GM18868 (cell line): ENCODE data around the gene NIPBL.
"Not testable (repeated sequence)": the region's sequence is repeated elsewhere in the genome, so short reads cannot be mapped to it uniquely, and the experiment has no call there.

Source experiments
- ATAC-seq: cut with Tn5 transposase; IDR thresholded peaks from one replicate; pipeline ENCODE4 v1.9.1; 2021; ENCODE audit warnings: mild to moderate bottlenecking, moderate library complexity; ENCODE audit not compliant: unreplicated experiment

Gene NIPBL

DNA sequence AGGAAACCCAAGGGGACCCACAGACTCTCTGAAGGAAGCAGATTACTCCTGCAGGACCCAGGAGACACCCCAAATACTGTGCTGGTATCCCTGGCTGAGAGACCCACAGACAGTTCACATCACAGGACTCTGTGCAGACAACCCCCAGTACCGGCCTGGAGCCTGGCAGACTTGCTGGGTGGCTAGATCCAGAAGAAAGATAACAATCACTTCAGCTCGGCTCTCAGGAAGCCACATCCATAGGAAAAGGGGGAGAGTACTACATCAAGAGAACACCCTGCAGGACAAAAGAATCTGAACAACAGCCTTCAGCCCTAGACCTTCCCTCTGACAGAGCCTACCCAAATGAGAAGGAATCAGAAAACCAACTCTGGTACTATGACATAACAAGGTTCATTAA lies 206.4 kb downstream of the NIPBL start:
- ATAC-seq = not testable (repeated sequence)

DNA sequence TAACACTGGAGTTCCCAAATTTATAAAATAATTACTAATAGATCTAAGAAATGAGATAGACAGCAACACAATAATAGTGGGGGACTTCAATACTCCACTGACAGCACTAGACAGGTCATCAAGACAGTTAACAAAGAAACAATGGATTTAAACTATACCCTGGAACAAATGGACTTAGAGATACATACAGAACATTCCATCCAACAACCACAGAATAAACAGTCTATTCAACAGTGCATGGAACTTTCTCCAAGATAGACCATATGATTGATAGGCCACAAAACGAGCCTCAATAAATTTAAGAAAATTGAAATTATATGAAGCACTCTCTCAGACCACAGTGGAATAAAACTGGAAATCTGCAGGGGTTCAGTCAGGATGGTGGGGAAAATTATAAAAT lies 209.5 kb downstream of the NIPBL start:
- ATAC-seq = not testable (repeated sequence)

DNA sequence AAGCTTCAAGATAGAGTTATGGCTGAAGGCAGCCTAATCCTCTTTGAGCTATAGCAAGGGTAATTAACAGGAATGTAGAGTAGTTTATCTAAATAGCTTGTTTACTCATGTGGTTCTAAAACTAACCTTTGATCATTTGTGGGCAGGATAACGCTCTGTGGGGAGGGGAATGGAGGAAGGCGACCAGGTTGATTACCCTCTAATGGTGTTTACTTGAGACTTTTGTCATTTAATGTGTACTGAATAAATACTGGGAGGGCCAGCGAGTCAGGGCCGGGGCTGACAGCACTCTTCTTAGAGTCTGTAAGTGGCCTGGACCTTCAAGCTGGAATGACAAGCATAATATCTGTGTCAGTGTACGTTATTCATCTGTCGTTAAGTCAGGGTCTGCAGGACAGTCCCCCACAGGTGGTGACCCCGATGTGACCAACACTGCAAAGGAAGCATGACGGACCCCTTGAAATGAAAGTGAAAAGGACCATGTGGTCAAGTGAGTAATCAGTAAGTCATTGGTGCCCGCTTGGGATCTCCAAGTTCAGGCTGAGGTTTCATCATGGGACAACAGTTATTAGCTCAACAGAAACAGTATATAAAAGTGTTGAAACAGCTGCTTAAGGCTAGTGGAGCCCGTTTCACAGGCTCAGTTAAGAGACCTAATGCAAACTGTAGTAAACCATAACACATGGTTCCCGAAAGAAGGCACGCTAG lies 210.1 kb downstream of the NIPBL start:
- no peak for ATAC-seq

DNA sequence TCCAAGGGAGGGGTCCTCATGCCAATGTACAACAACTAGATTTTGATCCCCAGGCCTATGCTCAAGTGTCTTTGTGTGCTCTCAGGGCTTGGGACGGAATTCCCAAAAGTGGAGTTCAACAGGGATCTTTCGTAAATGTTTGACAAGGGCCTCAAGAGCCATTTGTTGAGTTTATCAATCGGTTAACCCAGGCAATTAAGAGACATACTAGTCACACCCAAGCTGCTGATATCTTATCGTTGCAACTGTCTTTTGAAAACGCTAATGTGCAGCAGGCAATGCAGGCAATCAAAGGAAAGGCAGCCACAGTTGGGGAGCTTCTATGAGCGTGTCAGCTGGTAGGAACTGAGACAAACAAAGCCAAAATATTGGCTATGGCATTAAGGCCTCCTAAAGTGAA lies 211.4 kb downstream of the NIPBL start:
- ATAC-seq = no peak

DNA sequence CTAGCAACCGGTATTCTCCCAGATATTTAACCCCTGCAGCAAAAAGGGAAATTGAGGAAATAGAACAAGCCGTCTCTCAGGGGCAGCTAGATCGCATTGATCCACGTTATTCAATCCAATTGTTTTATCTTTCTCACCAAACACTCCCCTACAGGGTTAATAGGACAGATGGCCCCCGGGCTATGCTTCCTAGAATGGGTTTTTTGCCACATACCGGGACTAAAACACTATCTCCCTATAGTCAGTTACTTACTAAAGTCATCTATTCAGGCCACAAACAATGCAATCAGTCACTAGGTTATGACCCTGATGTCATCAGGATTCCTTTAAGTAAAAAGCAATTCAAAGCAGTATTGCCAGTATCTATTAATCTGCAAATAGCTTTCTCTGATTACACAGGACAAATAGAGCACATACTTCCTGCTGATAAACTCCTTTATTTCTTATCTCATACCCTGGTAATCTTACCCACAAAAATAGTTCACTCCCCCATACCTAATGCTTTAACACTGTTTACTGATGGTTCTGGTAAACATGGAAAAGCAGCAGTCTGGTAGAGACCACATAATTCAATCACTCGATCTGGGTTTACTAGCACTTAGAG lies 213.7 kb downstream of the NIPBL start:
- ATAC-seq = no peak

DNA sequence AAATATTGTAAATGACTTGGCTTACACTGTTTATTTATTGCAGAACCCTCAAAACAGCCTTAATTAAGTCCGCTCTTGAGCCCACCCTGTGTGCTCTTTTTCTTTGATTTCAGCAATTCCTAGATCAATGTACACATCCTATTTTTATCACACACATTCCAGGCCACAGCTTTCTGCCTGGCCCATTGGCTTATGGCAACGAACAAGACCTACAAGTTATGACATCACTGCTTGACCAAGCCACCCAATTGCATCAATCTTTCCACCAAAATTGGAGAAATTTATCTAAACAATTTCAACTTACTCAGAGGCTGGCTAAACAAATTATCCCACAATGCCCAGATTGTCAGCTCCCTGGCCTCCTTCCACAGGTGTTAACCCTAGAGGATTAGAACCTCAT lies 214.2 kb downstream of the NIPBL start:
- no peak for ATAC-seq

DNA sequence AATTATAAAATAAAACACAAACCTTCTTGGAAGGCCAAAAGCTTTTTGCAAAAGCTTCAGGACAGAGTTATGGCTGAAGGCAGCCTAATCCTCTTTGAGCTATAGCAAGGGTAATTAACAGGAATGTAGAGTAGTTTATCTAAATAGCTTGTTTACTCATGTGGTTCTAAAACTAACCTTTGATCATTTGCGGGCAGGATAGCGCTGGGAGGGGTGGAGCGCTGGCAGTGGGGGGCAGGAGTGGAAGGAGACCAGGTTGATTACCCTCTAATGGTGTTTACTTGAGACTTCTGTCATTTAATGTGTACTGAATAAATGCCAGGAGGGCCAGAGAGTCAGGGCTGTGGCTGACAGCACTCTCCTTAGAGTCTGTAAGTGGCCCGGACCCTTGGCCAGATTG lies 217.2 kb downstream of the NIPBL start:
- ATAC-seq = not testable (repeated sequence)

DNA sequence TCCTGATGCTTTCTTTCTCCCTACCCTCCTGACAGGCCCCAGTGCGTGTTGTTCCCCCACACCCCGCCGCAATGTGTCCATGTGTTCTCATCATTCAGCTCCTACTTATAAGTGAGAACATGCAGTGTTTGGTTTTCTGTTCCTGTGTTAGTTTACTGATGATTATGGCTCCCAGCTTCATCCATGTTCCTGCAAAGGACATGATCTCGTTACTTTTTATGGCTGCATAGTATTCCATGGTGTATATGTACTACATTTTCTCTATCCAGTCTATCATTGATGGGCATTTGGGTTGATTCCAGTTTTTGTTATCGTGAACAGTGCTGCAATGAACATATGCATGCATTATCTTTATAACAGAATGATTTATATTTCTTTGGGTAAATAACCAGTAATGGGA lies 222.7 kb downstream of the NIPBL start:
- ATAC-seq = not testable (repeated sequence)

DNA sequence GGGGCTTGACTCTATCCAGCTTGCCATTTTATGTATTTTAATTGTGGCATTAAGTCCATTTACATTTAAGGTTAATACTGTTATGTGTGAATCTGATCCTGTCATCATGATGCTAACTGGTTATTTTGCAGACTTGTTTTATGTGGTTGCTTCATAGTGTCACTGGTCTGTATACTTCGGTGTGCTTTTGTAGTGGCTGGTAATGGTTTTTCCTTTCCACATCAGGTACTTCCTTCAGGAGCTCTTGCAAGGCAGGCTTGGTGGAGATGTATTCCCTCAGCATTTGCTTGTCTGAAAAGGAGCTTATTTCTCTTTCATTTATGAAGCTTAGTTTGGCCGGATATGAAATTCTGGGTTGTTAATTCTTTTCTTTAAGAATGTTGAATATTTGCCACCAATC lies 226.7 kb downstream of the NIPBL start:
- no peak for ATAC-seq

DNA sequence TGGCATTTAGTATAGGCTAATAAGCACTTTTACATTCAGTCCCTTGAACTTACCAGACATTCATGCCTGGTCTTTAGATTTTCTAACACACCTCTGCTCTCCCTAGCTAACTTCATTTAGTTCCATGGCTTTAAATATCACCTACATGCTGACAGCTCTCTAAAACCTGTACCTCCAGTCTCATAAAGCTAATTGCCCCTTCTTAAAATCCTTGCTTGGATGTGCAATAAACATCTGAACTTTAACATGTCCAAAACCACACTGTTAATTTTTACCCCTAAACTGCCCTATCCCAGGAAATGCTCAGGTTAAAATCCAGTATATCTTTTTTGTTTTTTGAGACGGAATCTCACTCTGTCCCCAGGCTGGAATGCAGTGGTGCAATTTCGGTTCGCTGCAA lies 232.8 kb downstream of the NIPBL start:
- ATAC-seq = no peak

DNA sequence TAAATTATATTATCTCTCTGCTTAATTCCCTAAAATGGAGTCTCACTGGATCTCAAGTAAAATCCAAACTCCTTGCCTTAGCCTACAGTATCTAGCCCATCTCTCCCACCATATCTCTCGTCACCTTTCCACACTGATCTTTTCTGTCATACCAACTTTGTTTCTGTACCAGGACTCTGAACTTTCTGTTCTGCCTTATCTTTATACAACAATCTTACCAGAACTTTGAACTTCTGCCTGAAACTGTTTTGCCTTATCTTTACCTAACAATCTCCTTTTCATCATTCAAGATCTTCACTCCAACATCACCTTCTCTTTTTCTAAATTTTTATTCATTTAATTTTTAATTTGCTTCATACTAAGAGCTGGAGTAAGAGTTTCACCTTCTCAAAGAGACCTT lies 233.6 kb downstream of the NIPBL start:
- ATAC-seq = no peak

DNA sequence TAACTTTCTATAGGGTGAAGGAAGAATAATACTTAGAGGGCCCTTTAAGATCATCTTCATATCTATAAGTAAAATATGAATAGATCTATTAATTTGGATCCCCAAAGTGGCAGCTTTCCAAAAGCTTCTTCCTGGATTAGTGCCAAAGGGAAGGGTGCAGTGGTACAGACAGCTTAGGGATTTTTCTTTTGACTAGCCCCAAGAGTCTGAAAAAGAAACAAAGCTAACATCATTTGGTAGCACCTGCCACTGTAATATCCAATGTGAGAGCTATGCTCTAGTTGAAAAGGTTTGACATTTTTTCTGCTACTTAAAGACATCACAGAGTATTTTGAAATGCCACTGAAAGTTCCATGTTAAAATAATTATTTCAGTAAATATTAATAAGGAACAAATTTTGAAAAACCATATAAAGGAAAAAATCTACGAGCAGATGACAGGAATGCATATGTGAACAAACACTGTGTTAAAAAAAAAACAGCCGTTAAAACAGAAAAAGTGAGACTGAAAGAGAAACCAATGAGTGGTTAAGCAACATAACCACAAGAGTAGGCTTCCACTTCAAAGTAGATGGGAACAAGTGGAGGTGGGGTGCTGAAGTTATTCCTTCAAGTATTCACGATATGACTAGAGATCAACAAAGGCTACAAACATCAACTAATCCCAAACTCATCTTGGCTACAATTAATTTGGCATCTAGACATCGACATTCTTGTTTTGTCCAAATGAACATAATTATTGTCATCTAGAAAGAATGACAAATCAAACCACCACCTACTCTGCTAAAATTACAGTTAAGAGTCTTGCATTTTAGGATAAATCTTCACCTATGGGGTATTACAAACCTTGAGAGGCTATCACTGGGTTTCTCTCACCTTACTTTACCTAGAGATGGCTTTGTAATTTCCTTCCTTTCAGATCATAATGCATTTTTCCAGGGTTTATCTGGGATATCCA lies 235.1 kb downstream of the NIPBL start:
- peak; percentile 91 for ATAC-seq

DNA sequence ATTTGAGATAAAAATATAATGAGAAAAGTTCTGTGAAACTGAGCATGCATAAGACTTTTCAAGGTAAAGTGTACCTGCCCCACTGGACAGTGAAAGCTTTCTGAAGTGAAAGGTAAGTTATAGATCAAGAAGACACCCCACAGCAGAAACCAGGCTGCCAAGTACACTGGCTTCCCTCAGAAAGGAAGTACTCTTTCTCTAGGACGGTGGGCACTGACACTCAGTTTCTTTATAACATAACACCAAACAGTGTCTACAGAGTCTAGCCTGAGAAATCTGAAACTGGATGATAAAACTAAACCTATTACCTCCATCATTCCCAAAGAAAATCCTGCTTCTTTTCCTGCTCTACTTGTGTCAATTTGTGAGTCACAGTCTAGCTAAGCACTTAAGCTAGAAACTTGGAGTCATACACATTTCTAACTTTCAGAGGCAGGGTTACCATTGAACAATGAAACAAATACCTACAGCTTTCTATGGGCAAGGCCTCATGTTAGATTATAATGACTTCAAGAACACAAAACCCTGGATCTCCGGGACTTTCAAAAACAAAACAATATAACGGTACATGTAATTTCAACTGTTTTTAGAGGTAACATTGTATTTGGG lies 235.9 kb downstream of the NIPBL start:
- ATAC-seq = peak; percentile 29
